T-helper 9 cell (primary cell): ENCODE measurements around the gene CCDC178.
"Not testable (repeated sequence)": the region's sequence is repeated elsewhere in the genome, so short reads cannot be mapped to it uniquely, and the experiment has no call there.

Experiments used
- DNase-seq: peaks from one replicate; pipeline ENCODE4 v3.0.0-alpha.2; 2020

Gene CCDC178

GRCh38 chr18:33210575-33211189 is 229.8 kb downstream of the CCDC178 start:
- DNase-seq, result no peak

- no peak for DNase-seq
Observed at GRCh38 chr18:33205777-33206176, 234.7 kb downstream of the CCDC178 start.

GRCh38 chr18:33201509-33201926 is 239.0 kb downstream of the CCDC178 start:
- DNase-seq, result no peak

GRCh38 chr18:33195795-33196194 is 244.7 kb downstream of the CCDC178 start:
- no peak for DNase-seq

GRCh38 chr18:33194793-33195192 is 245.7 kb downstream of the CCDC178 start:
- DNase-seq, result no peak

- no peak for DNase-seq
Observed at GRCh38 chr18:33184958-33185357, 255.6 kb downstream of the CCDC178 start.

GRCh38 chr18:33184175-33184574 is 256.3 kb downstream of the CCDC178 start:
- no peak for DNase-seq

GRCh38 chr18:33183136-33183535 is 257.4 kb downstream of the CCDC178 start:
- DNase-seq, result no peak

GRCh38 chr18:33181016-33181415 is 259.5 kb downstream of the CCDC178 start:
- no peak for DNase-seq

GRCh38 chr18:33169218-33169617 is 271.3 kb downstream of the CCDC178 start:
- DNase-seq, result no peak

- not testable (repeated sequence) for DNase-seq
Observed at GRCh38 chr18:33164121-33164520, 276.4 kb downstream of the CCDC178 start.

GRCh38 chr18:33161131-33161530 is 279.4 kb downstream of the CCDC178 start:
- DNase-seq, result no peak

- DNase-seq, result no peak
Observed at GRCh38 chr18:33159151-33159550, 281.4 kb downstream of the CCDC178 start.

- no peak for DNase-seq
Observed at GRCh38 chr18:33157893-33158292, 282.6 kb downstream of the CCDC178 start.

- DNase-seq, result no peak
Observed at GRCh38 chr18:33156906-33157470, 283.5 kb downstream of the CCDC178 start.

- DNase-seq, result no peak
Observed at GRCh38 chr18:33154049-33154448, 286.5 kb downstream of the CCDC178 start.

- no peak for DNase-seq
Observed at GRCh38 chr18:33152376-33152775, 288.1 kb downstream of the CCDC178 start.

GRCh38 chr18:33147811-33148210 is 292.7 kb downstream of the CCDC178 start:
- not testable (repeated sequence) for DNase-seq

- no peak for DNase-seq
Observed at GRCh38 chr18:33146014-33146413, 294.5 kb downstream of the CCDC178 start.

GRCh38 chr18:33135951-33136660 is 304.4 kb downstream of the CCDC178 start:
- no peak for DNase-seq

GRCh38 chr18:33132657-33133056 is 307.9 kb downstream of the CCDC178 start:
- DNase-seq, result no peak

GRCh38 chr18:33128581-33128980 is 311.9 kb downstream of the CCDC178 start:
- DNase-seq, result no peak

GRCh38 chr18:33123862-33124518 is 316.5 kb downstream of the CCDC178 start:
- DNase-seq, result no peak

GRCh38 chr18:33116376-33116775 is 324.1 kb downstream of the CCDC178 start:
- DNase-seq, result no peak
